Body of pancreas (tissue), 4 donors: ENCODE measurements around the gene C1QTNF8.

Experiments
- POLR2A ChIP-seq, 3 donors: fragments of 450-650 bp; IDR thresholded peaks; one replicate each; pipeline ENCODE4 v1.6.1; 2016; ENCODE audit warnings: antibody characterized with exemption in 3 of 3, mild to moderate bottlenecking in 2 of 3
- TF ChIP-seq, protein P1 (sequence below), 7 experiments: fragments of 450-650 bp in 4 of 7; fragments of 200-600 bp in 3 of 7; sonication (generic) in 3 of 7; IDR thresholded peaks; one replicate each; pipeline ENCODE4 v1.5.1; 2016 to 2019; ENCODE audit warnings: antibody characterized with exemption in 7 of 7

DNA sequence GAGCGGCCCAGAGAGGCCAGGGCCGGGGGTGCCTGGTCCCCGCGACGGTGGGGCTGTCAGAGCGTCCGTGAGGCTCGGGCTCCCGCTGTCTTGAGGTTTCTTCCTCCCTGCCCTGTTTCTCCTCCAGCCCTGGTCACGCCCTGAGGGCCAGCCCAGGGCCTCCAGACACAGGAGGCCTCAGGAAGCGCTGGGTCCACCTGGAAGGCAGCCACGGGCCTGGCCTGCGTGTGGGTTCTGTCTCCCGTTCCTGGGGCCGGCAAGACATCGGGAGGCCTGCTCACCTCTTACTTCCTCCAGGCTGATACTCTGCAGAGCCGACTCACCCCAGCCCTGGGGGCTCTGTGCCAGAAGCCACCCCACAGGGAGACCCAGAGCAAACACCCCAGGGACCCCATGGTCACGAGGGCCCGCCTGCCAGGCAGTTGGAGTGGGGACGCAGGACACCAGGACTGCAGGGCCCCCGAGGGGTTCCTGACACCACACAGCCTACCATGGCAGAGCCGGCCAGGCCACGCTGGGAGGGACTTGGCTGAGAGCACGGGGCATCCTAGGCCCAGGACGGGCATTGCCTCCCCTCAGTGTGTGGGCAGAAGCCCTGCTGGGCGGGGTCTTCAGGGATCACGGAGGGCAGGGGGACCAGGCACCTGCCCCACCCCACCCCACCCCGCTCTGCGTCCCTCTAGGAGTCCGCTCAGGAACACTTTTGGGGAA is 37.9 kb upstream of the C1QTNF8 start:
- TF ChIP-seq, protein P1, sequence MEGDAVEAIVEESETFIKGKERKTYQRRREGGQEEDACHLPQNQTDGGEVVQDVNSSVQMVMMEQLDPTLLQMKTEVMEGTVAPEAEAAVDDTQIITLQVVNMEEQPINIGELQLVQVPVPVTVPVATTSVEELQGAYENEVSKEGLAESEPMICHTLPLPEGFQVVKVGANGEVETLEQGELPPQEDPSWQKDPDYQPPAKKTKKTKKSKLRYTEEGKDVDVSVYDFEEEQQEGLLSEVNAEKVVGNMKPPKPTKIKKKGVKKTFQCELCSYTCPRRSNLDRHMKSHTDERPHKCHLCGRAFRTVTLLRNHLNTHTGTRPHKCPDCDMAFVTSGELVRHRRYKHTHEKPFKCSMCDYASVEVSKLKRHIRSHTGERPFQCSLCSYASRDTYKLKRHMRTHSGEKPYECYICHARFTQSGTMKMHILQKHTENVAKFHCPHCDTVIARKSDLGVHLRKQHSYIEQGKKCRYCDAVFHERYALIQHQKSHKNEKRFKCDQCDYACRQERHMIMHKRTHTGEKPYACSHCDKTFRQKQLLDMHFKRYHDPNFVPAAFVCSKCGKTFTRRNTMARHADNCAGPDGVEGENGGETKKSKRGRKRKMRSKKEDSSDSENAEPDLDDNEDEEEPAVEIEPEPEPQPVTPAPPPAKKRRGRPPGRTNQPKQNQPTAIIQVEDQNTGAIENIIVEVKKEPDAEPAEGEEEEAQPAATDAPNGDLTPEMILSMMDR (IDR thresholded peaks at IDR 0.05): no peak
- no peak for TF ChIP-seq POLR2A (IDR thresholded peaks at IDR 0.05)
